NCI-H2227 treated with DMSO at 0.1 percent for 48 hours (cell line): ENCODE data around the gene GUCY1A2.
A peak's percentile ranks its signal among the peaks of the same experiment; 100 is the strongest.
"Not testable (repeated sequence)": the region's sequence is repeated elsewhere in the genome, so short reads cannot be mapped to it uniquely, and the experiment has no call there.

Source experiments
- DNase-seq: peaks from one replicate; lab custom pipeline; 2025; lab: John Stamatoyannopoulos, UW

Gene GUCY1A2

DNA sequence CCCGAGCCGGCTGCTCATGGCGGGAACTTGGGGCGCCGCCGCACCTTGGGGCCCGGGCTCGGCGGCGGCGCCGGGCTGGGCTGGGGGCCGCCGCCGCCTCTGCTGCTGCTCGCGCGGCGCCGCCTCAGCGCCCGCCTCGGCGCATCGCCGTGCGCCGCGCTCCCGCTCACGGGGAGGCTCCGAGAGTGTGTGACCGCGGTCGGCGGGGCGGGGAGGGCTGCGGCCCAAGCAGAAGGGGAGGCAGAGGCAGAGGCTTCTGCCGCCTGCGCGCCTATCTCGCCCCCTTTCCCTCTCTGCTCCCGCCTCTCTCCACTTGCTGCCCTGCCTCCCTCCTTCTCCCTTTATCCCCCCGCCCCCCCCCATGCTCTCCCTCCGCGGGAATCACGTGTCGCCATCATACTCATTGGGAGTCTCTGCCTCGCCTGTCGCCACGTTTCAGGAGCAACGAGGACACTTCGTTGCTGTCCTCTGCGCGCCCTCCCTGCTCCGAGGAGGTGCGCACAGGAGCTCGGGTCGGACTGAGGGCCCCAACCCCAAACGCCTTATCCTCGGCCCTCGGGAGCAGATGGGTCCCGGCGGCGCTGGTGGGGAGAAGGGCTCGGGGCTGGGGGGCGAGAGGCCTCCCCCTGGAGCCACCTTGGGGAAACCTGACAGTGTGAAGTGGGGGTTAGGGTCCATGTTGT is at the start of gene GUCY1A2:
GUCY1A2 (minus strand) TSS at position 258 of the 683 bp plus-strand sequence. CDS start 421 bp downstream, outside the sequence.
- DNase-seq, result peak; percentile 41

DNA sequence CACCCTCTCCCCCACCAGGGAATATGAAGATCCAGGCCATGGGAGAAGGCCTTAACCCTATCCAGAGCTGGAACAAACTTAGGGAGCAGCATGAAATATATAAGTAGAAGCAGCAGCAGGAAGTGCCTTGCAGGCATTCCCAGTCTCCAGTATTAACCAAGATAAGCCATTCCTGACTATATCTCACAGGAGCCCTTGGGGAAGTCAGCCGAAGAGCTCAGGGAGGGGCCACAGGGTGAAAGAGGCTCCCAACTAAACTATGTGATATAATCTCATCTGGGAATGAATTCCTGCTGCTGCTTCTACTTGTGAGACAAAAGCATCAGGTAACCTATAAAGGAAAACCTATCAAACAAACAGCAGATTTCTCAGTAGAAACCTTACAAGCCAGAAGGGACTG is 36.1 kb upstream of the GUCY1A2 start:
- no peak for DNase-seq

DNA sequence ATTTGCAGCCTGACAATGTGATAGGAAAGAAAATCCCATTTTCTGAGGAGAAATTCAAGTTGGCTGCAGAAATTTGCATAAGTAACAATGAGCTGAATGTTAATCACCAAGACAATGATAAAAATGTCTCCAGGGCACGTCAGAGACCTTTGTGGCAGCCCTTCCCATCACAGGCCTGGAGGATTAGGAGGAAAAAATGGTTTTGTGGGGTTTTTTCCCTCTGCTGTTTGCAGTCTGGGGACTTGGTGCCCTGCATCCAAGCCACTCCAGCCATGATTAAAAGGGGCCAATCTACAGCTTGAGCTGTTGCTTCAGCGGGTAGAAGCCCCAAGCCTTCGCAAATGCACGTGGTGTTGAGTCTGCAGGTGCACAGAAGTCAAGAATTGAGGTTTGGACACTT is 33.1 kb upstream of the GUCY1A2 start:
- DNase-seq, result not testable (repeated sequence)

GRCh38 chr11:107050899-107051298 is 32.6 kb upstream of the GUCY1A2 start:
- not testable (repeated sequence) for DNase-seq

GRCh38 chr11:107050121-107050520 is 31.8 kb upstream of the GUCY1A2 start:
- no peak for DNase-seq

DNA sequence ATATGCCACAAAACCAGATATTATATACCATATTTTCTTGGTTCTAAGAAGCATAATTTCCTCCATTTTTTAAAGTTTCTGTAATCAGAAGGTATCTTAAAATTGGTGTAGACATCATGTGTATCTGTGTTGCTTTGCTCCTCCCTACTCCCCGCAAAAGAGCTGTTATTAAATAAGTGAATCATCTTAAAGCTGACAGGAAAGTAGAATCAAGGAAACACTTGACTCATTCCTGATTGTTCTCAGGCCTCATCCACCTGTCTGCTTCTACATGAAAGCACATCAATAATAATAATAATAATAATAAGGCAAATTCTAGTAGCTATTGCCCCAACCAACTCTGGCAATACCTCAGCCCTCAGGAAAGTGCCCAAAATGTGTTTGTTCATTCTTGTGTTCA is 26.2 kb upstream of the GUCY1A2 start:
- no peak for DNase-seq

DNA sequence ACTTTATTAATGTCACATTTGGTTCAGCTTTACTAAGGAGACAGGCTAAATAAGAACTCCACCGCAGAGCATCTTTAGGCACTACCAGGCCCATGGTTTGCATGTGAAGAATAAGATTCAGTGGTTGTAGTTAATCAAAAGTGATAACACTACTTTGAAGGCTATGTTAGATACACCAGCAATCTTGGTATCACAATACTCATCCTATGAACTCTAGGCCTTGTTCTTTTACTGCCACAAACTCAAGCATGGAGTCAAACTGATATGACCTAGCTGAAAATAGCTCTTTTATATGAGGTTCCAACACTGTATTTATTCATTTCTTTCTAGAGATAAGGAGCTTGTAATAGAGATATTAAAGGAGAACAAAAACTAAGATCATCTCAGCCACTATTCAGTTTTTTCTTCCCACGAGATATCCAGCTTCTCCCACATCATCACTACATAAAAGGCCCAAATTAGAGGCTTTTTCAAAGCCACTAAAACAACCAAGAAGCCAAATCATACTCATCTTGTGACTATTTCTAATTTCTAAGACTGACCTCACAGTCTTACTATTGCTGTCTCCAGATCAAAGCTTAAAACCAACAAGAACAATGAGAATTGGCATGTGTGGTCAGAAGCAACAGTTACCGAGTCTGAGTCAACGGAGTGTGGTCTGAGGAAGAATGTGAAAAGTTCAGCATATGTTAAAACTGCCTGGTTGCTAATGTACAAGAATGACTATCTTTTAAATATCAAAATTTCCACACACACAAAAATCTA is 25.1 kb upstream of the GUCY1A2 start:
- DNase-seq, result no peak

DNA sequence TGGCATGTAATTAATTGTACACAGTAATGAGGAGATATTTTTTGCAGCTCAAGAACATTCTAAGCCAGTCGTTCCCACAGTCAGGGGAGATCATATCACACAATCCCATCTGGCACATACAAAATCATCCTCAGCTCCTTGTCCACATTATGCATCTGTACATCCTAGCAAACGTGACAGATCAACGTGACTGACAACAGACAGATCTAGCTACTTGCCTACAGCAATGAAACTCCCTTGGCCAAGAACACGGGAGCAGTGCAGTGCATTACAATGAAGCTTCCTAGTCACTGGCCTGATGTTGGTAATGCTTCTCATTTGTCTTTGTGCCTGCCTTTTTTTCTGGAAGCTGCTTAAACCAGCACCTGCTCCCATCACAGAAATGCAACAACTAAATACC is 24.5 kb upstream of the GUCY1A2 start:
- no peak for DNase-seq

- DNase-seq, result no peak
Measured at GRCh38 chr11:107041088-107041444, 22.8 kb upstream of the GUCY1A2 start.

GRCh38 chr11:107040433-107041087 is 22.3 kb upstream of the GUCY1A2 start:
- no peak for DNase-seq

DNA sequence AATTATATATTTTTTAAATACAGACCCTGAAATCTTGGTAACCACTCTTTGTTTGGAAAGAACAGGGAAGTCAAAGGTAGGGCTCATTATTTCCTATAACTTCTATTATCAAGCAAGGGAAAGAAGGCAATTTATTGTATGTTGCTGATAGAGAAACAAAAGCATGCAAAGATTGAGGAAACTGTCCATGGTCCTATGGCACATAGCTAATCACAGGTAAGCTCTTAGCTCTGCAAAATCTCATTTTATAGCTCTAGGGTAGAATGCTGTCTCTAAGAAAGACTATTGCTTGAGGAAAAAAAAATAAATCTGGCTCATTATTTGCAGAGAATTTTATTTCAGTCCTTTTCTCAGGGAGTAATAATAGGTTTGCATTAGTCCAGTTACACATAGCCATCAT is 7.4 kb upstream of the GUCY1A2 start:
- no peak for DNase-seq

DNA sequence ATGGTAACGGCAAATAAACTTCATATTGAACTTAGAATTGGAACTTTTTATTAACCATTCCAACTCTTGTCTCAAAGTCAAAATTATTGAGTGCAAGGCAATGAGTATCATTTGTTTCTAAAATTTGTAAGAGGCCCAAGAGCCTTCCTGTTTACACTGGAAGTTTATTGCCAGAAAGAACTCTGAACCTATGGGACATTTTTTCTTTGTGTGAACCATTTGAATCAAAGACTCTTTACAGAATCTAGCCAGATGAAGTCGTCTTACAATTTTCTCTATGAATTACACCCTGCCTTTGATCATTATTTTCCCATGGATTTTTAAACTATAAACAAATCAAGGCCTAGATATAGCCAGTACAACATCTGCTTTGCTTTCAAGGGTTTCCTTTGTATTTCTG is 2.3 kb upstream of the GUCY1A2 start:
- DNase-seq, result no peak

DNA sequence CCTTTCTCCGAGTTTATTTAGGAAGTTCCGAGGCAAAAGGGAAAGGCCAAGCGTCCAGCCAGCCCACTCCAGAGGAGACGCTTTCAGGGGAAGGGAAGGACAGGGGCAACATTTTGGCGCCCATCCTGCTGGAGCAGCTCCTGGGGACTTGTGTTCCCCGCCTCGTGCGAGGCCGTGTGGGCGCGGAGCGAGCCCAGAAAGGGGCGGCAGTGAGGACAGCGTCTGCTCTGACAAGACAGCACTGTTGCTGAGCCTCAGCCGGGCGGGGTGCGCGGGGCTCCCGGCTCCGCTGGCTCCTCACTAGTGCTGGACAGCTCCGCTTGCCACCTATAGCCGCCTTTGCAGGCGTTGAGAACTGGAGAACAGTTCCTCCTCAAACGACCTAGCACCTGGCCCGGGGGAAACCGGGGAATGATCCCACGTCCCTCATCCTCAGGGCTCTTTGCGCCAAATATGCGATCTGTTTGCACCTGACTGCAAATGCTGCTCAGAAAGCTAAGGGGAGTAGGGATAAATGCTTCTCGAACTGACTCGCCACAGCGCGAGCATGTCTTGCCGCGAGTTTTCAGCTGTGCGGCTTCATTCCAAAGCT is 722 bp upstream of the GUCY1A2 start:
- DNase-seq, result peak; percentile 4

DNA sequence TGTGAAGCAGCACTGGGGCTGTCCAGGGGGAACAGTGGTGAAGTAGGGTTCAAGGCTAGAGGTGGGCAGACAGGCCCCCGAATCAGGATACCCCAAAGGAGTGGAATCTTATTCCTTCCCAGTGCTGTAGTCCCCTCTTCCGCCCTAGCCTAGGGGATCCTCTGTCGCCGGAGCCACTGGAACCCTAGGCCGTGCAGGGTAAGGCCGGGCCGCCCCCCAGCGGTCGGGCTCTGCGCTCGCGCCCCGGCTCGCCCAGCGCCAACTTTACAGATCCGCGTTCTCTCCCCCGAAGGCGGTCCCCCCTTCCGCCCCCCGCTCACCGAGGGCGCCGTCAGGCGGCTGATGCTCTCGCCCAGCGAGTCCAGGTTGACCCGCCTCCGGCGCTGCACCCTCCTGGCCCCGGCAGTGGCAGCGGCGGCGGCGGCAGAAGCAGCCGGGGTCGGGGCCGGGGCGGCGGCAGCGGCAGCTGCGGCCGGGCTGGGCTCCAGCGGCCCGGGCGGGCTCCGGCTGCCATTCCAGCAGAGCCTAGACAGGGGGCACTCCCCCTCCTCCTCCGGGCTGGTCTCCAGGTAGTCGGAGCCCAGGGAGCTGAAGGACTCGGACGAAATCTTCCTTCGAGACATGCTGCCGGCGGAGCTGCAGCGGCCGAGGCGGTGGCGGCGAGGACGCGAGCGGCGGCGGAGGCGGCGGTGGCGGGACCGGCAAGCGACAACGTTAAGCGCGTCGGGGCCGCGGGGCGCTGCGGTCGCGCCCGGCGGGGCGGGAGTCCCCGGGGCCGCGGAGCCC is 650 bp downstream of the GUCY1A2 start:
- no peak for DNase-seq

DNA sequence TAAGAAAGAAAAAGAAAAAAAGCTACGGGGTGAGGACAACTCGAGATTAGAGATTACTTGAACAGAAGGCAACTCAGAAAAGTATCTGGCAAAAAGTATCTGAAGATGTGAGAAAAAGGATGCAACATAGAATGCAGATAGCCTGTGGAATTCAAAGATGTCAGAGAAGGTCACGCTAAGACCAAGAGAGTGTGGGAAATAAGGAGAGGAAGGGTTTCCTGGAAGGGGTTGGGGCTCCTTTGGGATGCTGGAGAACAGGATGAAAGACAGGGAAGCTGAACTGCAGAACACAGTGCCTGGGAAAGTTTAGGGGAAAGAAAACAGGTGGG is 1.2 kb downstream of the GUCY1A2 start:
- DNase-seq, result no peak

GRCh38 chr11:107014871-107015270 is 3.4 kb downstream of the GUCY1A2 start:
- no peak for DNase-seq

- DNase-seq, result no peak
Measured at GRCh38 chr11:107011977-107012376, 6.3 kb downstream of the GUCY1A2 start.

DNA sequence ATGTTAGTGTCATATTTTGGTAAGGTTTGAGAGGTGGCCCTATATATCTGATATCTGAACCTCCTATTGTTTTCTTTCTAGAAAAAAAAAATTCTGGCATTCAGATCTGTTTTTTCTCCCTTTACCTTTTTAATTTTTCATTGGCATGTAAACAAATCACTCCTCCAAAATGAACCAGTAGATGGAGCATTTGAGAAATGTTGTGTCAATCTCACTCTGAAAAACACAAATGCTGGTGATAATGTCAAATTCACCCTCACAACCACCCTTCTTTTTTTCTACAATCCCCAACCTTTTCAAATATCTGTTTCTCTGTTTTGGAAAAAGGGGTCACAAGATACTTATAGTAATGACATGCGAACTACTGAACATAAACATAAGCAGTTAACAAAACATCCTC is 9.1 kb downstream of the GUCY1A2 start:
- no peak for DNase-seq

- no peak for DNase-seq
Measured at GRCh38 chr11:107006076-107006833, 12.0 kb downstream of the GUCY1A2 start.

GRCh38 chr11:106999196-106999595 is 19.1 kb downstream of the GUCY1A2 start:
- no peak for DNase-seq

- DNase-seq, result no peak
Measured at GRCh38 chr11:106998916-106999188, 19.4 kb downstream of the GUCY1A2 start.
